Bone marrow (tissue), 2 donors: ENCODE data around the gene MIS12.

ENCODE experiments used
- DNase-seq, 2 donors: peaks; one replicate each; lab custom pipeline; 2025; lab: John Stamatoyannopoulos, UW

Gene MIS12, protein sequence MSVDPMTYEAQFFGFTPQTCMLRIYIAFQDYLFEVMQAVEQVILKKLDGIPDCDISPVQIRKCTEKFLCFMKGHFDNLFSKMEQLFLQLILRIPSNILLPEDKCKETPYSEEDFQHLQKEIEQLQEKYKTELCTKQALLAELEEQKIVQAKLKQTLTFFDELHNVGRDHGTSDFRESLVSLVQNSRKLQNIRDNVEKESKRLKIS

DNA sequence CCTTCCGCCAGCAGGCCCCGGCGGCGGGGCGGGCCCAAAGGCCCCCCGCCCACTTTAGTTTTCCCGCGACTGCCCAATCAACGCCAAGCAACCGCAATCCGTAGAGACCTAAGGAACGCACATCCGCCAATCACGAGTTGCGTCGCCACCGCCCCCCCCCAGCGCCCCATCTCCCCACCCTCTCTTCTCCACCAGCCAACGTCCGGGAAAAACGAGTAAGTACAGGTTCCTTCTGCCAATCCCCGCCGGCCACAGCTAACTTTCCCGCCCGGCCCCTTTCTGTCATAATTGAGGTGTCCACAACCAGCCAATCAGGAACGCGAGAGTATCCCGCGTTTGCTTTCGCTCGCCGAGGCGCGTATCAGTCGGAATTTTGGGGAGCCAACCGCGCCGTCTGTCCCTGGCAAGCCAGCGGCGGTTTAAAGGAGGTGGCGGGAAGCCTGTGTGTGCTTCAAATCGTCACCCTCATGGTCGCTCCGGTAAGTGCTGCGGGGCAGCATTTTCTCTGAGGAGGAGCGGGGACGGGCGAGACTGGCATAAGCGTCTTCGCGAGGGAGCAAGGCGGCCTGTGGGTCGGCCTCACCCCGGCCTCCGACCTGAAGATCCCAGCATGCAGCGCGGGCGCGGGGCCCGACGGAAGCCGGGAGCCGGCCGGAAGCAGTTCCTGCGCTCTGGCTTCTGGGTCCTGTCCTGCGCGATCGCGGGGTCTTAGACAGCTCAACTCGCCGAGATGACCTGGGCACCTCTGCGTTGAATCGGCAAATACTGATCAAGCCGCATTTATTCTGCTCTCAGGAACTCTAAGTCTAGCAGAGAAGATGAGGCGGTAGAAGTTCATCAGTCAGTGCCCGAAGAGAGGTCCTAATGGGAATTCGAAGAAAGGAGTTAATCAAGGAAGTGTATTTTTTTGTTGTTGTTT is at the start of gene MIS12:
MIS12 (plus strand) TSS at position 361 of the 919 bp plus-strand sequence. CDS start 2,297 bp downstream, outside the sequence.
- DNase-seq = peak; percentile 89 to 100

DNA sequence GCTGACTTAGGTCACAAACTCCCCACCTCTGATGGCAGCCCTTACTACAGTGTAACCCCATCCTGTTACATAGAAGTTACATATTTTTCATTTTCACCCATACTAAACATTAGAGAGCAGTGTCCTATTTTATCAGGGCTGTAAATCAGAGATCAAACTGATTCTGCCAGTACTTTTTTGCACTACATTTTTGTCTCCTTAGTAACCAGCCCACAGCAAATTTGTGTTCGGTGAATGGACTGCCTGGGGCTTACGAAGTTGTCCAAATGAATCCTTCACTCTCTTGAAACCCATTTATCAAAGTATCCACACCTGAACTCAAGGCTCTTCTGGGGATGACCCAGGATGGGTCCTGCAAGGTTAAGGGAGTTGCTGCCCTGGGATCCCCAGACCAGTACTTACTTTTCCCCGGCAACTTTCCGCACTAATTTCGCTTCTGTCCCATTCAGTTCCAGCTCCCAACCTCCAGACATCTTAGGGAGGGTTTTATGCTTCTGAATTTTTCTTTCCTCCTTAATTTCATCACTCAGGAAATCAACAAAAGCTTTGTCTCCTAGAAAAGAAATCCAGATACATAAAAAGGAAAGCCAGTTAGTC is 48.5 kb upstream of the MIS12 start:
- no peak for DNase-seq

DNA sequence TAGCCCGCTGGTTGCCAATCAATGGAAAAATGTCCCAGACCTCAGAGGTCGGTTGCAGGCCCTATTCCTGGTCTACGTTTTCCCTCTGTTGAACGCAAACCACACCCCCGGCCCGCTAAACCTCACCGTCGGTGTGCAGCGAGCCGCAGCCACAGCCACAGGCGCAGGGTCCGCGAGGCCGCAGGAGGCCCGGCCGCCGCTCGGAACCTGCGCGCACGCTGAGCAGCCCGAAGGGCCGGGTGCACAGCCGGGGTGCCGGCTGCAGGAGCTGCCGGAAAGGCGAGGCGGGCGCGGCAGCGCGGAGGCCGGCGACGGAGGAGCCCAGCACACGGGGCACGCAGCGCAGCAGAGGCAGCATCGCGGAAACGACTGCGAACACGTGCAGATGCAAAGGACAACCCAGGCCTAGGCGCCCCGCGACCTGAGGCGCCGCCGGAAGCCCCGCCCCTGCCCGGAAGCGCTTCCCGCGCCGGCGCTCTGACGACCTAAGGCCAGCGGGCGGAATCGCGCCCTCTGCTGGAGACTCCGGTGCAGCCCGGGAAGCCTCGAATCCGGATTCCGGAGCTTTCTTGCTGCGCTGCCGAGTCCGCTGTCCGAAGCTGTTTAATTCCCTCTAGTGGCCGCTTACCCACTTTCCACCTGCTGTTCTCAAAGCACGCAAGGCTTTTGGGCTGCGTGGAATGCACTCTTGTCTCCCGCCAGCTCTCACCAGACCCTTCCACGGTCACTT is 47.5 kb upstream of the MIS12 start, which contains the start of gene C1QBP:
C1QBP (minus strand) TSS at position 440 of the 730 bp plus-strand sequence; CDS start at position 358, 82 bp downstream.
- DNase-seq = peak; percentile 81 to 93

DNA sequence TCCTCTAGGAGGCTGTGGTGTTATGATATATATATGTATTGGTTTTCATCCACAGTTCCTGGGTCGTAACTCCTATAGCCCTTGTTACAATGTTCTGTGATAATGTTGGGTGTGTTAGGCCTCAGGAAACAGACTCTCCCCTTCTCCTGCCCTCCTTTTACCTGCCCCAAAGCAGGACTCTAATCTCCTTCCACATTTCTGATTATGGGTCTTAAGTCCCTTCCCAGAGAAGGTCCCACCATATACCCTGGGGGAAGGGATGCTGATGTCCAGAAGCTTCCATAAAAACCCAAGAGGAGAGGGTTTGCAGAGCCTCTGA is 47.0 kb upstream of the MIS12 start:
- DNase-seq = no peak

DNA sequence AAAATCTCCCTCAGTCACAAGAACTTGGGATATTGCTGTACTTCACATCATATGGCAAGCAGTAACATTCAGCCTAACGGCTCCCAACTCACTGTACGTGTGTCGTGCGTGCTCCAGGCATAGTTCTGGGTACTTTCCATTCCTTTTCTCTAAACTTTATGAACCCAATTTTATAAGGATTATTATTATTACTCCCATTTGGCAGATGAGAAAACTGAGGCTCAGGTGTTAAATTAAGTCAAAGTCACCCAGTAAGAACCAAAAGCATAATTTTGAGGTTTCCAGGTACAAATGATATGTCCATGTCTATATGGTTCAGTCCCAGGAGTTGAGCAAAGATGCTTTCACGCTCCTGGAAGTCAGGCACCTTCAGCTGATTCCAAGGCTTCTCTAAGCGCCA is 42.6 kb upstream of the MIS12 start:
- DNase-seq = no peak

DNA sequence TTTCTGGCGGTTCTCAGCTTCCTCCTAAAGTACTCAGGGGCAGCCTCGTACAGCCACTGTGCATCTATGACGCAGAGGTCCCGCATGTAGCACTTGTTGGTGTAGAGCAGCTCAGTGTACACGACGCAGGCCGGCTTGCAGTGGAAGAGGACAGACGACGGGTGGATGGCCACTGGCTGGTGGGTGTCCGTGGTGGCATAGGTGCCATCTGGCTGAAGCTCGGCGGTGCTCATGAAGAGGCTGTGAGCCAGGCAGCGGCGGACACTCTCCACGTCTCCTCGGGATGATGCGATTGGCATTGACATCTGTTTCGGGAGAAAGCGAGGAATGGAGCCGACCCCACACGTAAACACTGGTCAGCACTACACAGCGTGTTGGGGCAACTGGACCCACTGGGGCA is 42.2 kb upstream of the MIS12 start:
- no peak for DNase-seq

DNA sequence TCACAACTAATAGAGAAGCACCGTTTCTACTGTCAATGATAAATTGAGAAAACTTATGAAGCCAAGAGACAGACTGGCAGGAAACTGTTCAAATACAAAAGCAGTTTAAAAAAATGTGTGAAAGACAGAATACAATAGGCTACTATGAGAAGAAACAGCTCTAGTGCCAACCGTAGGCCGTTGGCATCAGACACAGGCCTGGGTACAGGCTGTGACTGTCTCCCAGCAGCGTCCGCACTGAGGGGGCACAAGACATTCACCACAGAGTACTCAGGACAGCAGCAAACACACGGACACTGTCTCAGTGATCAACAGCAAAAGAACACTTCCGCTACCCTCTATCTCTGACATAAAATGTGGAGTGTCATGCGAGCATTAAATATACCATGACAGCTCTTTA is 39.6 kb upstream of the MIS12 start:
- no peak for DNase-seq

DNA sequence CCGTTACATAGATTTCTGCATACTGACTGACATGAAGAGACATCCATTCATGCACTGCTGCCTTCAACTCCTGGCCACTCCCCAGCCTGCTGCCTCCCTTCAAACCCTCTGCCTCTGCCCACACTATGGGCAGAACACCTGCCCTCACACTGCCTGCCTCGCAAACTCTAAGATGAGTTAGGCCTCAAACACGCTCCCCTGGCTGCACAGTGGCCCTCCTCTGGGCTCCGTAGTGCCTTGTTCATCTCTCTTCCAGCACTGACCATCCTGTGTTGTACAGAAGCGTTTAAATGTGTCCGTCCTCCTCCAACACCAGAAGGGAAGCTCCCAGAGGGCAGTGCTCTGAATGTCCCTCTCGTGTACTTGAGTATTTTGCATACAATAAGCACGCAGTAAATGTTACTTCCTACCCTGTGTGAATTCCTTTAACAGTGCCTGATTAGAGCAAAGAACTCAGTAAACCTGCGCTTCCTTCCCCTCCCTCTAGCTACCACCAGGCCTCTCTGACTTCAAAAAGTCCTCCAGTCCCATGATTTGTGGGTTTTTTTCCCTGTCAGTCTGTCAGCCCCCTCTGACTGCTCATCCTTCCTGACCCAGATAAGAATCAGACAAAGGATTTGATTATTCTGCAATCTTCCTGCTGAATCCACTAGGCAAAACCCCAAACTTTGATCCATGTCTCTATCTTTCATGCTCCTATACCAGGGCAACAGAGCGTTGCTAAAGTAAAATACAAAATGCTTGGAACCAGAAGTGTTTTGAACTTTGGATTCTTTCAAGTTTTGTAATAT is 21.5 kb upstream of the MIS12 start:
- DNase-seq = peak in 1 of 2 donors; percentile 3

DNA sequence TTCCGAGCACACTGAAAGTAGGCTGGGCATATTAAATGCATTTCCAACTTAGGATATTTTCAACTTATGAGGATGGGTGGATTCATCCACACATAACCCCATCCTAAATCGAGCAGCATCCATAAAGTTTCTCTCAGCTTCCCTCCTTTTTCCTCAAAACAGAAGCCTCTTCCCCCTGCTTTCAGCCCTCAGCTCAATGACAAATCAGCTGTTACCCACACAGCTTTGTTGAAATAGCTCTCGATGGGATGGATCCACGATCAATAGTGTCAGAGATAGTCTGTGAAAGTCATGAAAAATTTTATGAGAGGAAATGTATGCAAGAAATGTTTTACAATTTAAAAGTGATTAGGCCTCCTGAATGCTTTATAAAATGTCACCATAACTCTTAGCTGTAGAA is 20.1 kb upstream of the MIS12 start:
- DNase-seq = no peak

DNA sequence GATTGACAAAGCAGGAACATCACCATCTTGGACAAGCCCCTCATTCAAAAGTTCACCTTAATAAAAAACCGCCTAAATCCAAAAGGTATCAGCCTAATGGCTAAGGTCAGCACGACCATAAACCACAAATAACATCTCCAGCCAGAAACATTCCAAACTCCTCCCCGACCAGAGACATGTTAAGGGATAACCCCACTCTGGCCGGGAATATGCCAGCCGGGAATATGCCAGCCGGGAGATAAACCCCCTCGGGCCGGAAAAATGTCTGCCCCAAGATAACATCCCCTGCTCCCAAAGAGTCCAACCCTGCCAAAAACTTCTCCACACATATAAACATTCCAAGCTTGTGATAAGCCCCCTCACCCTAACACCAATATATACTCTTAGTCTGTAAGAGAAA is 18.9 kb upstream of the MIS12 start:
- no peak for DNase-seq

DNA sequence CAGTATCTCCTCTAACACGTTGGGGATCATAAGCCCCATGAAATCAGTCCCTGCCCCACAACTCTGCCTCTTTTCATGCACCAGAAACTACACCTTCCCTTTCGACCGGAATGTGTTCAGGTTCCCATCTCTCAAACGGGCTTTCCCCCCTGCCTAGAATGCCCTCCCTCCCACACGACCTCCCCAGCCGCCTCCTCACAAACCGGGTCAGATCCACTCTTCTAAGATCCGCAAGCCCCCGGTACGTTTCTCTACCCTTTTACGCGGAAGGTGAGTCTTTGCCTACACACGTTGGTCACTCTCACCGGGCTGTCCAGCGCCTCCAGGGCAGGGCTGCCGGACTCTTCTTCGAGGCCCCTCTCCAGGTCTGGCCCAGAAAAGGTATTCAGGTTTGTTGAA is 18.3 kb upstream of the MIS12 start:
- DNase-seq = no peak

DNA sequence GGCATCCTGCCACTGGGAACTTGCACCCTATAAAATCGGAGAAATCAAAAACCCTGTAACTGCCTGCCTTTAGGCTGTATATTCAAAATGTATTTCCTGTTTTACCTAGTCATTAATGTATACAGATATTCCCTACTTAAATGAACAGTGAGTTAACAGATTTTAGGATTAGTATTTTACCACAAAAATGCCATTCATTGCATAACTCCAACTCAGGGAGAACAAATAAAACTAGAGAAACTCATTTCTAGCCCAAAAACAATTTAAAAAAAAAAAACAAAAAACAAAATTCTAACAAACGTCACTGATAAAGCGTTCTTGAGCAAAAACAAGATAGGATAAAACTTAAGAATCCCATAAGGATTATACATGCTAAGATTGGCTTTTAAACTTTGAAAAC is 13.9 kb upstream of the MIS12 start:
- no peak for DNase-seq

DNA sequence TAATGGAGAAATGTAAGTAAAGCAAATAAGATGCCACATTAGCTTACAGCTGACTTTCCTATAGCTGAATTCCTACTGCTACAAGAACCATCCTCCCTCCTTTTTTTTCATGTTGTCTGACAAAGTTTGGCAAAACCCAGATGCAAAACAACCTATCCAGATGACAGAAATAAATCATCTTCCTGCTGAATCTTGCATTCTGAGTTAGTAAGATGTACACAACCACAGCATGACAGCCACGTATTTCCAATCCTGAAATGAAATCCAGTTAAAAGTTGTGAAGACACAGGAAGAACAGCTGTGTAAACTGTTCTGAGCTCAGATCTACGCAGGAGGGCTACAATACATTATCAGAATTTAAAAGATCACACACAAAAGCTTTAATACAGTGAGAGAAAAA is 12.5 kb upstream of the MIS12 start:
- no peak for DNase-seq

DNA sequence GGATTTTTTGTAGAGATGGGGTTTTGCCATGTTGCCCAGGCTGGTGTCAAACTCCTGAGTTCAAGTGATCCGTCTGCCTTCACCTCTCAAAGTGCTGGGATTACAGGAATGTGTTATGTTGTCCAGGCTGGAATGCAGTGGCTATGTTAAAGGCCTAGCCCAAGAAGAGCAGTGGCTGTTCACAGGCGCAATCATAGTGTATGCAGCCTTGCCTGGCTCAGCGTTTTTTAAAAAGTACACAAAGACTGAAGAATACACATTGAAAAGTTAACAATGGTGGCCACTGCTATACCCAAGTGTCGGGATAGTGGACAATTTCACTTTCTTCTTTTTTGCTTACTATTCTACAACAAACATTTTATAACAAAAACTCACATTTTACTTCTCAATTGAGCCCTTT is 7.4 kb upstream of the MIS12 start:
- DNase-seq = no peak

DNA sequence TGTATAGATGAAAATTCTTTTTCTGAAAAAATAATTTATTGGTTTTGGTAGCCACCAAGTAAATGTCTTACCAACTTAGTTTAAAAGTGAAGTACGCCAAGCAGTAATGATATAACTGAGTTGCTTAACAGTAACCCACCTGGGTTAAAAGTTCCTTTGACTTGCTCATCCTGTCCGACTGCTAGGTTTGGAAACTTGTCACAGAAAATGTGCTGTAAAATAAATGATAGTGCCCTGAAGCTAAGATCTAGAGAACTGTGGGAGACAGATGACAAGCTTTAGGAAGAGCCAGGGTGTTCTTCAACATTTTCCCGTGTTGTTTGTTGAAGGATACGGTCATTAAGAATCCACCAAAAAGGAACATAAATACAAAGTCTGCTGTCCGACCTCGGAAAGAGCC is 5.4 kb upstream of the MIS12 start:
- no peak for DNase-seq

DNA sequence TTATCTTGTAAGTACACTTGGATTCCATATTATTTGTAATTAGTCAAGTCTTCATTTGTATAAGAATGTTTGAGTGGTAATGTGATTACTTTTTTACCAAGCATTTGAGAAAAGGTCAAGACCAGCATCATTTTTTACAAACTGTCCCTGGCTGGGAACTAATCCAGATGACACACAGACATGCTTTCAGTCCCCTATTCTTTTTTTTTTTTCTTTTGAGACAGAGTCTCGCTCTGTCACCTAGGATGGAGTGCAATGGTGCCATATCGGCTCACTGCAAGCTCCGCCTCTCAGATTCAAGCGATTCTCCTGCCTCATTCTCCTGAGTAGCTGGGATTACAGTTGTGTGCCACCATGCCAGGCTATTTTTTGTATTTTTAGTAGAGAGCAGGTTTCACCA is 4.9 kb upstream of the MIS12 start:
- no peak for DNase-seq

DNA sequence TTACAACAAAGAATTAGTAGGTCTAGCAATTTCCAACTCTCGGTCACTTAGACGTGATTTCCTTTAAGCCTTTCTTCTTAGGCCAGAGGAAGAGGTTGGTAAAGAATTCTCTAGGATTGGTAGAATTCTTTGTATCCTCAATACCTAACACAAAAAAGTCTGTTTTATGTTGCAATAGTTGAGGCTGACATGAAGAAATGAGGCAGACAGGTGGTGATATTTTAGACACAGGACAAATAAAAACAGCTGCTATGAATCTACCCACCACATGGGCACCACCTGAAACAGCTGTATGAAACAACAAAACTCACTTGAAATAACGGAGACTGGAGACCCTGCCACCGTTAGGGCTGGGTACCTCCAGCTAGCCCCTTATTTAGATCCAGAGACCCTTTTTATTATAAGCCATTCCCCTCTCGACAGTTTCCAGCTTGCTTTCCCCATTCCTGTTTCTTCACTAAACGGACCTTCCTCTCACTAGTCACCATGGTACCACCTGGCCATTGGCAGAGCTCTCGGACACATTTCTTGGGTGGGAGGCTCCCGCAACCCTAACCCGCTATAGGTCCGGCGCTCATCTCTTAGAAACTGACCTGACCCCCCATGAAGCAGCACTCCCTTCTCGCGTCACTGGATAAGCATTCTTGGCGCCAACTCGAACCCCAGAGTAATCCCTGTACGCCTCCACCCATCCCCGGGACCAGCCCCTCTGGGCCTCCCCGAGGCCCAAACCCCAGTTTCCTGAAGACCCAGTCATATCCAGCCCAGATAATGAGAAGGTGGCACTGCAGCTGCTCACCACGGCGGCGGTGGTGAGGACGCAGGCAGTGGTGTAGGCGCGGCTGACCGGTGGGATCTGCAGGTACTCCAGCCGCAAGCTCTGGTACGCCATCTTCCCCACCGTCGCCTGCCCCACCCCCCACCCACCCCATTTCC is 828 bp upstream of the MIS12 start, which contains the start of gene DERL2:
DERL2 (minus strand) TSS at position 909 of the 936 bp plus-strand sequence; CDS start at position 892, 17 bp downstream.
- DNase-seq = no peak

DNA sequence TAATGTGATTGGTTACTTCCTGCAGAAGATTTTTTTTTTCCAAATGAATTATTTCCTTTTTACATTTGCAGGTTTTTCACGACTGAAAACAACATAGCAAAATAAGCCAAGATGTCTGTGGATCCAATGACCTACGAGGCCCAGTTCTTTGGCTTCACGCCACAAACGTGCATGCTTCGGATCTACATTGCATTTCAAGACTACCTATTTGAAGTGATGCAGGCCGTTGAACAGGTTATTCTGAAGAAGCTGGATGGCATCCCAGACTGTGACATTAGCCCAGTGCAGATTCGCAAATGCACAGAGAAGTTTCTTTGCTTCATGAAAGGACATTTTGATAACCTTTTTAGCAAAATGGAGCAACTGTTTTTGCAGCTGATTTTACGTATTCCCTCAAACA is 2.4 kb downstream of the MIS12 start:
- no peak for DNase-seq

DNA sequence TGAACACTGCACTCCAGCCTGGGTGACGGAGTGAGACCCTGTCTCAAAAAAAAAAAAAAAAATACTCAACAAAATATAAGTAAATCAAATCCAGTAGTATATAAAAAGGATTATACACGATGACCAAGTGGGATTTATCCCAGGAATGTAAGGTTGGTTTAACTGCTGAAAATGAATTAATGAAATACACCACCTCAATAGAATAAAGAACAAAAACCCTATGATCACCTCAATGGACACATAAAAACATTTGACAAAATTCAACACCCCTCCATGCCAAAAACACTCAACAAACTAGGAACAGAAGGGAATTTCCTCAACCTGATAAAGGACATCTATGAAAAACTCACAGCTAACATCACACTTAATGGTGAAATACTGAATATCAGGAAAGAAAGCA is 6.6 kb downstream of the MIS12 start:
- DNase-seq = no peak

DNA sequence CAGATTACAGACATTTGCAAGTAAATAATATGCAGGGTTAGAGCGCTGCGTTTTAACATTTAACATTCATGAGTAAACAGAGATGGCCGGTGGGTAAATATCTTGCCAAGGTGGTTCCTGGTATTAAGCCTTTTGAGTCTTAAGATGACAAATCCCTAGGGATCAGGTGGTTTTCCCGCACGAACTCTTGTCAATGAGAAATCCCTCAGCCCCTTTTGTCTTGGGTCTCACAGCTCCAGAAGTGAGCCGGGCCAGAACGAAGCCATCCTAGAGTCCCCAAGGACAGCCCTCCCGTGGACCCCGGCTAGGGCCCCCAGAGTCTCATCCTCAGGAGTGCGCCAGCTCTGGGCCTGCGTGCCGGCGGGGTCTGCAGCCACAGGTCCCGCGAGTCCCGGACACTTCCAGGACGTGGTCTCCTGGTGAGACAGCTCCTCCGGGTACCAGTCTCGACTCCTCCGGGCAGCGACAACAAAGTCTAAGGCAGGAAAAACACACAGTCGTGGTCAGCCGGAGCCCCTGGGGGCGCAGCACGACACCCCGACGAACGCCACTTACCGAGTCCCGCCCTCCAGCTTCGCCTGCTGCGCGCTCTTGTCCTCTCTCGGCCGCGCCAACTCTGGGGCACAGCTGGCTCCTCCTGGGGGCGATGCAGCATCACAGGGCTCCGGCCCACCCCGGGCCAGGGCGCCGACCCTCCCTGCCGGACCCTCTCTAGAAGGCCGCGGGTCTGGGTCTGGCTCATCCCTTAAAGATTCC is 13.3 kb downstream of the MIS12 start:
- no peak for DNase-seq
